Fibroblast of upper back skin (primary cell): ENCODE measurements around the gene MMS22L.

Experiments used
- DNase-seq: peaks from one replicate; pipeline ENCODE4 v3.0.0-alpha.2; 2013

The MMS22L gene

DNA sequence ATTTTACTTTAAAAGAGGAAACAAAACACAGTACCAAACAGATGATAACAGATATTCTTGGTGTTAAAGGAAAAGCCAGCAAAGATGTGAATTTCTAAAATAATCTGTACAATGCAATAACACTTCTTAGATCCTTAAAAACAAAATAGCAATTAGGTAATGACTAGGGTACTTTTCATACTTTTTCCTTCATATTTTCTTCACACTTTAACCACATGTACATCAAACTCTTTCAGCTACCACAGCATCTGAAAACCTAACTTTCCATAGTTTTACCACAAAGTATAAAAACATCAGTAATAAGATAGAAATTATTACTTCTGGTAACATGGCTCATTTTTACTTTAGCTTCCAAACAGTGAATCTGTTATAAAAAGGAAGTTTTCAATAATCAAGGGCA, 141.3 kb downstream of the MMS22L start:
- DNase-seq, result no peak

DNA sequence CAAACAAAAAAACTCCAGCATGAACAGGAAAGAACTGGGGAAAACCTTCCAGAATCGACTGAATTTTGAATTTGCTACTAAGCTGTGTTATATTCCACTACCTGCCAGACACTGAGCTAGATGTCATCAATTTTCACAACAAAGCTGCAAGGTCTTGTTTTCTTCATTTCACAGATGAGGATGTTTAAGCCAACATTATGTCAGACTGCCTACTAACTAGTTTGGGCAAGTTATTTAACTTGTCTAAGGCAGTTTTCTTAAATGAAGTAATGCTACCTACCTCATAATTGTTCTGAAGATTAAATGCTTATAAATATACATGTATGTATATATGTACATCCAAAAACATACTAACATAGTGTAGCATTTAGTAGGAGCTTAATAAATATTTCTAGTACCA, 144.4 kb downstream of the MMS22L start:
- no peak for DNase-seq

DNA sequence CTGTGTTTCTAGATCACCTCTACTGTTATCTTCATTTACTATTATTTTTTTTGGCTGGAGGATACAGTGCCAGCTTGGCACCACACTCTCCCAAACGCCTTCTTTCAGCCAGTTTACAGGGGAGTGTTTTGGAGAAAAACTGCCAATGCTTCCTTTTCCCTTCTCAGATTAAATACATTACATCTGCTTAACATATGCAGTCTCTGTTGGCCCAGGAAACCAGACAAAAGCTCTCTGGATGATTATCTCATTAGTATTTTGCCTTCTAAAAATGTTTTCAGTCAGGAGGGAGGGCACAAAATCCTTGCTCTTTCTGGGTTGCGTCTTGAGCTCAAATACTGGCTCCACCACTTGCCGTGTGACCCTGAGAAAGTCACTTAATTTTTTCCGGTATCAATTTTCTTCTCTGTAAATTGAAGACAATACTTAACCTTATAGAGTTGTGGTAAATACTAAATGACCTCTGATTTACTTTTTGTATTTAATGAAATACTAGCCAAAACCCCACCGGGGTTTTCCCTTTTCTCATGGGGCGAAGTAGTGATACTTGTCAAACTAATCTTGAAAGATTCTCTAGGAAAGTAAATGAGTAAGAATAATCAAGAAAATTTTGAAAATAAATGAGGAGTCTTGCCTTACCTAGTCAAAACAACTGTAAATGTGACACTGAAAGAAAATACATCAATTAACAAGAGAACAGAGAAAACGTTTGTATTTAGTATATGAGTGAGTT, 146.2 kb downstream of the MMS22L start:
- no peak for DNase-seq

DNA sequence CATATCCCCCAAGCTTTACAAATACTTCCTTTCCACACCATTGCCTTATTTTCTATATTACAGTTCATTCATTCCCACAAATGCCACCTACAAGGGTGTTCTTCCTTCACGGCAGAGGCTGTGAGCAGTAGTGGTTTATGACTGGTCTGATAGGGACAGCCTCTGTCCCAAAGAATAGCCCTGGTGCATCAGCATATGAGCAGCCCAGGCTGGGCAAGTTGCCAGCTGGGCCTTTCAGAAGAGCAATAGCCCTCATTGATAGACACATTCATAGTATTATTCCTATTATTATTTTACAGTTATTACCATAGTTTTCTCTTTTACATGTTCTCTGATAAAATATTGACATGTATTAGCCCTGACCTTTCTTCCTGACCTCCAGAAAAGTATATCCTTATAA, 149.9 kb downstream of the MMS22L start:
- DNase-seq, result peak; percentile 10

DNA sequence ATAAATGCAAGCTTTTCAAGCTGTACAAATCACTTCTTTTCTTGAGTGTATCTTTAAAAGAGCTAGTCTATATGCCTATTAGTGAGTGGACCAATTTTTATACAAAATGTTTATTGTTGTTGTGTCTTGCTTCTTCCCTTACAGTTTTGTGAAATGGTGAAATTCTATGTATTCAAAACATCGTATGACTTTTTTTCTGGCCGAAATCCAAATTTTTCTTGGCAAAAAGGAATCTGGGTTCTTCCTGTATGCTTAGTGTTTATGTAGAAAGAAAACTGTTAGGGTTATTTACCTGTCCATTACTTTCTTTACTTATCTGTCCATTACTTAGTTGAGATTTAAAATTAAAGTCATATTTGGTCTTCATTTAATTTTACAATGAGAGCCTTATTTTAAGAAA, 153.9 kb downstream of the MMS22L start:
- no peak for DNase-seq

DNA sequence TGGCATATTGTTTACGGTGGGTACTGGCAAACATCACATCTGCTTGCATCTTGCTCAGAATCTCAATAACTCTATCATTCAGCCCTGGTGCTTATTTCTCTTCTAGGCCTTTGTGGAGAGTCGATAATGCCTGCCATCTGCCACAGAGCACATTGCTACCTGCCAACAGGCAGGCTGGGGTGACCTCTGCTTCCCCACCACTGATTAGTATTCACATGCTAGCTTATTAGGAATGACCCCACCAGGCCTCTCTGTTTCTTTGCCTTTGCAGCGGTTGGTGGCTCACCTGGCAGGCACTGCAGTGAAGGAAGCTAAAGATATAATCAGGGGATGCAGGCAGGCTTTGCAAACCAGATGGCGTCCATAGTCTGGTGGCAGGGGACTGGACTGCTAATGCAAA, 154.5 kb downstream of the MMS22L start:
- no peak for DNase-seq

DNA sequence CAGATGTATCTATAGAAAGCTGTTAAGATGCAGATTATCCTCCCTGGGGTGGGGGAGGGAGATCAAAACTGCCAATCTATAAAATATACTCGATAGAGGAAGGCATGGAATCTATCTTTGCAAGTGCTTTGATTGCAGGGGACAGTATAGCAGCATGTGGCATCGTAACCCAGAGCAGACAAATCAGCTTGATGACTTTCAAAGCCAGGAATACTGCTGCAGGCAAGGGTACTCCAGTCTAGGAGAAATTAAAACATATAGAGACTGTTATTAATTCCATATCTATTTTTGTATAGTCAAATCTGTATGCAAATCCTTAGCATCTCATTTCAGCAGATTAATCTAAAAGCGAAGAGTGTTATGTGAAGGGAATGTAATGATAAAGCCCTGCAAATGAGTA, 159.4 kb downstream of the MMS22L start:
- no peak for DNase-seq

DNA sequence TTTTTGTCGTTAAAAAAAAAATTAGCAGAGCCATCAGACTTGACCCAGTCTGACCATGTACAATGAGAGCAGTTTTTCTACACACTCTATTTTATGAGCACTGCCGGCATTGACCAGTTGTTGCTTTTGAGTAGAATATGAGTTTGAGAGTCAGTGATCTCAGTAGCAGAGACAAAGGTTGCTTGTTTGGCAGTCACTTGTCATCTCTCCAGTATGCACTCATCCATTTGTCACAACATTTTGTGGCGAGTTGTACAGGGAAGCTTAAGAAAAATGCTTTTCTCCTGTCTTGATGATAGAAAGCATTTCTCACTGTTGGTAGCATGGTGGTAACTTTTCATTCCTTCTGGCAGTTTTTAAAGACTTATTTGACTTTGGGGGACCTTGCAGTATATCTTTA, 159.9 kb downstream of the MMS22L start:
- DNase-seq, result no peak

DNA sequence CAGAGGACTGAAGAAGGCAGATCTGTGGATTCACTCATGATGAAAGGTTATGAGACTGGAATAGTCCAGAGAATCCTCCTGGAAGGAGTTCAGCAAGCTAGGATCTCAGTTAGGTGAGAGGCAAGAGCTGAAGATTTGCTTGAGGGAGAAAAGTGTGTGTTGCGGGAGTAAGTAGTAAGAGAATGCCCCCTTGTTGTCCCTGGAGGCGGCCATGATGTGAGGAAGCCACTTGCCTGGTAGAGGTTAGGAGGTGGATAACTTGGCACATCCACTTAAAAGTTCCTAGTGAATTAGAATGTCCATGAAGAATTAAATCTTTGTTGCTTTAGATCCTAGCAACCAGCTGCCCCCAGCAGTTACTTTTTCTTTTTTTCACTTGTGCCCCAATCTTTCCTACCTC, 162.5 kb downstream of the MMS22L start:
- DNase-seq, result no peak

DNA sequence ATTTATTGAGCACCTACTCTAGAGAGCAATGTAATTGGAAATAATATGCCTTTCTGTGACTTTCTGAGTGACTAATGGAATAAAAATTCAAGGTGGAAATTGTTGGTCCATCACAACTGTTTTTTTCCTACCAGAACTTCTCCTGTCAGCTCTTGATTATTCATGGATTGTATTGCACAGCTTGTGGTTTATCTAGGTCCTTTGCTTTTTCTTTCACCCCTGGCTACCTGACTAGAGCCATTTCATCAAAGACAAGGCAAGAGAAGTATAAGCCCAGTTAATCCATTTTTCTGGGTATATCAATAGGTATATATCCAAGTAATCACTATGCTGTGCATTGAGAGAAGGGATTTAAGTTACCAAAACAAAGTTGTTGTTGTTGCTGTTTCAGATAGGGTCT, 168.4 kb downstream of the MMS22L start:
- DNase-seq, result no peak

DNA sequence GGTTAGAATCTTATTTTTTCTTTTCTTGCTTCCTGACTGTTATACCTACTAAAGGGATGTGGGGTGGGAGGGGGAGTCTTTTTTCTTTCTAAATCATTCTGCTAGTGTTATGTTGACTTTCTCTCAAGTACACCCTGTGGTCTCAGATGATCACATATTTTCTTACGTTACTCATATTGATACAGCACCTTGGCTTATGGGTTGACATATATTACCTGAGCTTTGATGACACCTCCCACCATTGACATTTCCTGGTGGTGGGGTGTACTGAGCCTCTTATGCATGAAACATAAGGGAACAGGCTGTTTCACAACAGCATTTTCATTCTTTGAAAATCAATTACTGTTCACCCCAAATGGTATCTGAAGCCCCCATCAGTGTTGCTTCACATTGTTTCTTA, 169.8 kb downstream of the MMS22L start:
- no peak for DNase-seq

DNA sequence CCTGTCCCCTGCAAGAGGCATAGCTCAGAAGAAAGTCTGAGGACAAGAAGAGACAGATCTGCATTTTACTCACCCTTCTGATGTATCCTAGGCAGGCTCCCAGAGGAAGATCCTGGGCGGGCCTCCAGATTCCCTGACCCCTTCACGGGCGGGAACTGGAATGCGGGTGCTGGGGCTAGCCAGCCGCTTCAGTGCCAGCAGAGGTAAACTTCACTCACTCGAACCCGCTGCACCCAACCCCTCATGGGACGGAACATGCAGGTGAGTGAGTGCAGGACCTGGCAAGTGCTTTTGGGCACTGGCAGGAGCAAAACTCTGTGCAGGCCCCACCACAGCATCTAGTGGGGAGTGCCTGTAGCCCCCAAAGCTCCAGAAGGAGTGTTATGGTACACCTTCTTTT, 171.8 kb downstream of the MMS22L start:
- DNase-seq, result no peak

DNA sequence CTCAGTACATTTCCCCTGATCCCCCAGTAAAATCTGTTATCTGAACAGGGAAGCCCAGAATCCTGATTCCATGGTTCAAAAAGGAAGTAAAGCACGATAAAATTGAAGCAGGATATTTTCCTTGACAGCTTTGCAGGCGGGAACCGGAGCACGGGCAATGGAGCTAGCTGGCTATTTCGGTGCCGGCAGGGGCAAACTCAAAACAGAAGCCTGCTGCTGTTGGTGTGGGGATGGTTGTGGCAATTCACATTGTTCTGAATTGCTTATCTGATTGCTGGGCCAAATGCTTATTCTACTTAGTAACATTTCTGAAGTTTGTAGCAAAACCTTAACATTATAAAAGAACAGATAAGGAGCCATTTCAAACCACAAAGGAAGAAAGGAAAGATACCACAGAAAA, 172.4 kb downstream of the MMS22L start:
- no peak for DNase-seq

DNA sequence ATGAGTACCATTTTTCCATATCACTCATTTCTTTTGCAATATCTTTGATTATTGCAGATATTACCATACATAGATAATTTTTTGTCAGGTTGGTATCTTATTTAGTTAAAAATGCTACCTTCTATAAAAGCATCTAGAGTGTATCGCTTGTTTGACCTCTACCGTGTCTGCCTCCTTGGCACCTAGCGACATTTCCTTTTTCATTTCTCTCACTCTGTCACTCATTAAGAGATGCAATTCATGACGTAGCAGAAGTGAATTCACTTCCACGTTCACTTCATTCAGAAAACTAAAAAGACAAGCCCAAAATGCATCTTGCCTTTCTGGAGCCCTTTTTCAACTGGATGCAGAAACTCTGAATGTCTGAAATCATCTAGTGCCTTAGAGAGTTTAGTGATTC, 172.9 kb downstream of the MMS22L start:
- no peak for DNase-seq

DNA sequence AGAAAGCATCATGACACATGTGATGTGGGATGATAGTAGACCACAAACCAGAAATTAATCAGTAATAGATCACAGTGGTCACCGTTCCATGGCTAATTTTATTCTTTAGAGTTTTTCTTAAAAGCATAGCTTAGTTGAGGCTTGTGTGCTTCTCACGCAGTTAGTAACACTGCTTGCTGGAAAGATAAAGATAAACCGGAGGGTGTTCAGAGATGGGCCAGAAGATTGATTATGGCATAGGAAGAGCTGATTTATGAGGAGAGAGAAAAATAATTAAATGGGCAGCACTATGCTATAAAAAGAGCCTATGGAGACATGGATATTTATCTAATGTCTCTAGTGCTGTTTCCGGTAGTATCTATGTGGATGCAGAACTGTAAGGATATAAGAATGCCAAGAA, 173.6 kb downstream of the MMS22L start:
- DNase-seq, result no peak

DNA sequence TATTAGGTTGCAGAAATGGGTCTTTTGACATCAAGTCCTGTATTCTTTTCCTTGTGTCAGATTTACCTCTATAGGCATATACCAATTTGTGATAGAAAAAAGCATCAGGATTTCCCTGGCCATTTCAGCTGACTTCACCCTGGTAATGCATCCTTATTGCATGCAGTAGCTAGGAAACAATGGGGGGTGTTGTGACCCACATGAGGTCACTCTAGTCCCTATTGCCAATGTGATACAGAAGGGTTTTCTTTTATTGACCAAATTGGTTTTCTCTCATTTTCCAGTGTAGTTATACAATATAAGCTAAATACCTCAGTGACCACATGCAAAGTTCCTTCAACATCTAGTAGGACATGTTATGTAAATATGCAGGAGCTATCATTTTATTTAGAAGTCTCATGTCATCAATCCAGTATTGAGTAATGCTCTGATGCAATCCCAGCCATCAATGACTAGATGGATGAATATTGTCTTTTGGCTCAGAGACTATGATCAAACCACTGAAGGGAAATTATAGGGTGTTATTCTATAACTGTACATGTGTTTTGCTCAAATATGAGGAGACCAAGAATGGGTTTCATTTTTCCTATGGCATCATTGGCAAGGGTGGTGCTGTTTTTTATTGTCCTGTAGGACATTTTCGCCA, 180.7 kb downstream of the MMS22L start:
- peak; percentile 8 for DNase-seq

DNA sequence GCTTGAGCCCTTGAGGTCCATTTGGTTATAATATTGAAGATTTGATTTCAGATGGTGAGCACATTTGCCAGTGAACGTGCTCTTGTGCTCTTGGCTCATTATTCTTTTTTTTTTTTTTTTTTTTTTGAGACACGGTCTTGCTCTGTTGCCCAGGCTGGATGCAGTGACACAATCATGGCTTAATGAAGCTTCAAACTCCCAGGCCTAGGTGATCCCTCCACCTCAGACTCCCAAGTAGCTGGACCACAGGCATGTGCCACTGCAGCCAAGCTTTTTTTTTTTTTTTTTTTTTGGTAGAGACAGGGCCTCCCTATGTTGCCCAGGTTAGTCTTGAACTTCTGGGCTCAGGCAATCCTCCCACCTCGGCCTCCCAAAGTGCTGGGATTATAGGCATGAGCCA, 182.3 kb downstream of the MMS22L start:
- DNase-seq, result no peak

DNA sequence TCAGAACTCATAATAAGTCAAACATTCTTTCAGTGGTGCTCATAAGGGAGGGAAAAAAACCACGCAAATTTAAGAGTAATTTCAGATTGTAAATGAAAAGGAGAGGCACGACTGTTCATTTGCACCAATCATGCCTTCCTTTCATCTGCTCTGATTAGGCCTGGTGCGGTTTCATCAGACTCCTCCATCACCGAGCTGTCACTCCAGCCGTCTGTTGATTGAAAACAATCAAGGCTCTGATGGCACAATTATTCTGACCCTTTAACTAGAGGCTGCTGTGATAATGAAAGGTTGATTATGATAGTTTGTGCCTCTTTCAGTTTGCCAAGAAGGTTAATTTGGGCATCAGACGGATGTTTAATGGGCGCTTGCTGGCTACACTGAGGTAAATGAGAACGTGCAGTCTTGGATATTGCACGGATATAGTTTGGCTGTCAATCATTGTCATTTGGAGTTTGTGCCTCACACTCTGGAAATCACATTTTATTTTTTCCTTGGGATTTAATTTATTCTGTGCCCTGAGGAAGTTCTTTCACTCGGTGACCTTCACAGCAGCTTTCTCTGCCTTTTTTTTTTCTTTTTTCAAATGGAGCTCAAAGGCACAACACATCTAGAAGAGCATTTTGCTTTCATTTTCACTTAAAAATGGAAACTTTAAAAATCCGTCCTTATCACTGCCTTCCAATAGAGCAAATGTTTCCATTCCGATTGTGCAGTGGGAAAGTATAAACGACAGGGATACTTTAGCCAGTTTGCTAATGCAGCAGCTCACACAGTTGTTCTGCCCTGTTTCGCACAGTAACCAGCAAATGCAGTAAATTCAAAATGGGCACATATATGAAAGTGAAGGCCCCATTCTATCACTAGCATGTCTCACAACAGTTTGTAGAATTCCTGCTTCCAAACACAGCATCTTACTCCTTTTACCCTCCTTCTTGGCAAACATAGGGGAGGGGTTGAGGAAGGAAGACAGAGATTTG, 185.7 kb downstream of the MMS22L start:
- DNase-seq, result no peak

DNA sequence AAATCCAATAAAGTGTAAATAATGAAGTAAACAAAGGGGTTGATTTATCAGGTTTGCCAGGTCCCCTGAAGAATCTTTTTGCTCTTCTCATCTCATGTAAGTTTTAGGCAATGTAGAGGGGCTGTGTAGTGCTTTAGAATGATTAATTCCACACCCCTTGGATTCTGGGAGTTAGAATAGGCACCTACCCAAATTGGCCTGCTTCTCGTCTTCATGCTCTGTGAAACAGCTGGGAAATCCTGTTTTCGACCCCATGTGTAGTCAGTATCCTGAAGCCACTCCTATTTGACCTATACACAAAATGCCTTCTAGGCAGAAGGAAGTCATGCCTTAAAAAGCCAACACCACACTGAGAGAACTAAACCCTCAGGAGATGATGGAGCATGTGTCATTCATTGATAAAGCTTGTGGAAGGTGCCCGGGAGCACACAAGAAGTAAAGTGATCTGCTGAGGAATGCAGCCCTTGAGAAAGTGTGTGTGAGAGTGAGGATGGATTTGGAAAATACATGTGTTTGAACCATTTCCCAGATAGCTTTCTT, 187.6 kb downstream of the MMS22L start:
- peak; percentile 2 for DNase-seq

DNA sequence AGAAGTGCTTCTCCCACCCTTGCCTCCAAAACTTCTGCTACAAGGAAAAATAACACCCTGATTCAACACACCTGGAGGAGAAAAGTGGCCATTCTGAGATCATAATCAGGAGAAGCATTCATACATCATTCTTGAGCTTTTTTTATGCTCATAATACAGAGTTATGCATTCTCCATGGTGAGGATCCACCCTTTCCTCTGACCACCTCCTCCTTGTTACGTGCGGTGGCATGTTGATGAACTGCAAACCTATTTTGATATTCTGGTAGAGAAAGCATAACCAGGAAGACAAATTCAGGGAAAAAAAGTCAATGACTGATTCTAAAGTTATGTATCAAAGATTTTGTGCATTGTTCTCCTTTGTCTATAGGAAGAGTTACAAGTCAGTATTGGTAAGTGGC, 188.6 kb downstream of the MMS22L start:
- no peak for DNase-seq

DNA sequence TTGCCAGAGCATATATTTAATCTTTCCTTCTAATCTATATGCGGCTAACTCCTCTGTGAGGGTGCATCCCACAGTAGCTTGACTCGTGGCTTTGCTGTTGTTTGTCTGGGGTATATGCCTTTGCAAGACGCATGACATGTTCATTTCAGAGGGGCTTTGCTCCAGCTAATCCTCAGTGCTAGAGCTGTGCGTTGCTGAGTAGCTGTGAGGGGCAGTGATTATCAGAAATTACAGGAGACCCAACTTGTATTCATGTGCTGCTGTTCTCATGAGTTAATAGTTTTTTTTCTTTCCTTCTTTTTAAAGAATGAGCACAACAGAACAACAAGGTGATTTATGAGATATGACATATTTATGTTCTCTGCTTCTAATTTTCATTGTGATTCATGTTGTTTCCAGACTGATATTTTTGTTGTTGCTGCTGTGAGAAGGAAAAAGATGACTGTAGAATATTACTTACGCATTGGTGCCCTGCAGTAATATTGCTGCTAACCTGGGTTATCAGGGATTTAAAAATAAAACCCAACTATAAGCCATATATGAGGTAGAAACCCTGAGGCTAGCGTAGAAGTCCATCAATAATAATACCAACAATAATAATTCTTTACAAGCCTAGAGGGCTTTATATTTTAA, 190.2 kb downstream of the MMS22L start:
- no peak for DNase-seq
